Stimulated activated CD4-positive, alpha-beta T cell treated with anti-CD3 and anti-CD28 coated beads, Interleukin-15, amount 100 ng/mL, for 48 hours (primary cell): ENCODE measurements around the gene CETP.
"Not testable (repeated sequence)": the region's sequence is repeated elsewhere in the genome, so short reads cannot be mapped to it uniquely, and the experiment has no call there.

Experiments
- DNase-seq, 2 donors: peaks; one replicate each; pipeline ENCODE4 v3.0.0-alpha.2; 2020; ENCODE audit warnings: low read depth in 2 of 2

The CETP gene

DNA sequence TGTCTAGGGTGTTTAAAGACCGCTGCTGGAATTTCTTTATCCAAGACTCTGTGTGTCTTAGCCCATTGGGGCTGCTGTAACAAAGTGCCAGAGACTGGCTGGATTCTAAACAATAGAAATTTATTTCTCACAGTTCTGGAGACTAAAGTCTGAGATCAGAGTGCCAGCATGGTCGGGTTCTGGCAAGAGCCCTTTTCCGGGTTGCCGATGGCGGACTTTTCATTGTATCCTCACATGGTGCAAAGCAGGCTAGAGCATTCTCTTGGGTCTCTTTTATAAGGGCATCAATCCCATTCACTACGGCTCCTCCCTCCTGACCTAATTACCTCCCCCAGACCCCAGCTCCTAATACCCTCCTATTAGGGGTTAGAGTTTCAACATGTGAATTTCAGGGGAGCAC is 37.1 kb downstream of the CETP start:
- DNase-seq: no peak

- DNase-seq: no peak
Observed at GRCh38 chr16:56999409-57000270, 37.9 kb downstream of the CETP start.

GRCh38 chr16:57000271-57001025 is 38.7 kb downstream of the CETP start:
- DNase-seq: peak in 1 of 2 donors; percentile 67

DNA sequence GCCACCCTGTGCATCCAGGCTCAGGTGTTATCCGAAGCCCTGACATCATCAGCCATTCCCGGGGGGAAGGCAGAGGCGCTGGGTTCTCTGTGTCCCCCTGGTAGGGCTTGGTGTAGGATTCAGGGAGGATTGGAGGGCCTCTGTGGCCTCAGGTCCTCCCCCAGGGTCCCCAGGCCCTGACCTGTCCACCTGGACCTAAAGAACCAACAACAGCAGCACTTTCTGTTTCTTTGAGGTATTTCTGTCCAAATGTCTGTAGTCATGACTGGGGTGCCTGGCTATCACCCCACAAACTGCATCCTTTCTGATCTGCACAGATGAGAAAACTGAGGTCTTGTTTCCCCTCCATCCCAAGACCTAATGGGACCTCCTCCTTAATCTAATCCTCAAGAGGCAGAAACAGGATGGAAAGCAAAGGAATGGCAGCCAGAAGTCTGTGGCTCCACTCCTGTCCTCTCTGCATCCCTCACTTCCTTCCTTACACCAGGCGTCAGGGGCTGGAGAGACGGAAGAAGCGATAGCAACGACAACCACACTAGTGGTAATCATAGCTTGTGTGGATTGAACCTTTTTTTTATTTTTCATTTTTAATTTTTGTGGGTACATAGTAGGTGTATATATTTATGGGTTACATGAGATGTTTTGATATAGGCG is 39.4 kb downstream of the CETP start:
- DNase-seq: no peak

DNA sequence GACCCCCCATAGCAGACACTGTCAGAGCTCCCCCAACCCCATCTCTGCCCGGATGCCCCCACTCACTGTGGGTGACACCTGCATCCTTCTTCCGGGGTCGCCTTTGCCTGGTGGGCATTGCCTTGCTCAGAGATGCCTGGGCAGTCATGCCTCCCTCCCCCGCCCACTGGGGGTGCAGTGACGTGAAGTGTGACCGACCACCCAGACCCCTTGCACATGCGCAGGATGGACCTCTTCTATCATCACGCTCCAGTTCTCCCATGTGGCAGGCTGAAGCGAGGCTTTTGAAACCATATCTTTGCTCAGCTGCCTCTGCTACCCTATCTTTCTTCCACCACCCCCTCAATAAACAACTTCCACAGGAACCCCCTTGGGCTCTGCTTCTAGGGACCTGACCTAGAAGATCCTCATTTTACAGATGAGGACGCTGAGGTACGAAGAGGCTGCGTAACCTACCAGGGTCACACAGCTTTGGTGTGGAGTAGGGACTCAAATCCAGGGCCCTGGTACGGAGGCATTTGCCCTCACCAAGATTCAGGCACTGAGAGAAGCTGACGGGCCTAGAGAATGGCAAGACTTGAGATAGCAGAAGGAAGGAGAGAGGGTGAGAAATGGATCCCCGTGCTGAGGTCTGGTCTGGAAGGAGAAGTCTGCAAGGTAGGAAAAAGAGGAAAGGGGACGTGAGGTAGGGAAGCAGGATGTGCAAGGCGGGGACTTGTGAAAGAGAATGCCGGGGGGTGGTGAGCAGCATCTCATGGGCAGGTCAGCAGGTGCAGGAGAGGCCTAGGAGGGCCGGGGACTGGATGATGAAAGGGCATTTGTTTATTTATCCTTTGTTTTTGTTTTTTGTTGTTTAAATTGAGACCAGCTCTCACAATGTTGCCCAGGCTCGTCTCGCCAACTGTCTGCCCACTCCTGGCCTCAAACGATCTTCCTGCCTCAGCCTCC is 42.0 kb downstream of the CETP start:
- no peak for DNase-seq

- DNase-seq: no peak
Observed at GRCh38 chr16:57004387-57005250, 42.9 kb downstream of the CETP start.

- not testable (repeated sequence) for DNase-seq
Observed at GRCh38 chr16:57005597-57005996, 43.8 kb downstream of the CETP start.

DNA sequence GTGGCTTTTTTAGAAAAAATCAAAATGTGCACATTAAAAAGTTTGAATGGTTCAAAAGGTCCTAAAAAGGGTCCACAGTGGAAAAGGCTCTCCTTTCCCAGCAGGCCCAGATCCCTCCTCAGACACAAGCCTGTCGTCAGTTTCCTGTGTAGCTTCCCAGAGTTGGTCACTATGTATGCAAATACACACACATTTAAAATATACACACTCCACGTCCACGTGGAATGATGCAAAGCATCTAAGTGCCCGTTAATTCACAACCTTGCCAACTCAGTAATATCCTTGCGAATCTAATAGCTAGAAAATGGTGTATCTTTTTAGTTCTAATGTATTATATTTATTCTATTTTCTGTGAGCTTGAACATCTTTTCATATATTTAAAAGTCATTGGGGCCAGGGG is 45.3 kb downstream of the CETP start:
- no peak for DNase-seq

DNA sequence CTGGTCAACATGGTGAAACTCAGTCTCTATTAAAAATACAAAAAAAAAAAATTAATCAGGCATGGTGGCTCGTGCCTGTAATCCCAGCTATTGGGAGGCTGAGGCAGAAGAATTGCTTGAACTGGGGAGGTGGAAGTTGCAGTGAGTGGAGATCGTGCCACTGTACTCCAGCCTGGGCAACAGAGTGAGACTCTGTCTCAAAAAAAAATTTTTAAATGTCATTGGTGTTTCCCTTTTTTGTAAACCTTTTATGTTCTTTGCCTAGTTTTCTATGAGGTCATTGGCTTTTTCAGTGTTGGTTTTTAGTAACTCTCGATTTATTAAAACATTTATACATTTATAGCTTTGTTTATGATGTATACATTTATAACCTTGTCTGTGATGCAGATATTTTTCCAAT is 45.8 kb downstream of the CETP start:
- DNase-seq: no peak

GRCh38 chr16:57008440-57008839 is 46.7 kb downstream of the CETP start:
- no peak for DNase-seq

DNA sequence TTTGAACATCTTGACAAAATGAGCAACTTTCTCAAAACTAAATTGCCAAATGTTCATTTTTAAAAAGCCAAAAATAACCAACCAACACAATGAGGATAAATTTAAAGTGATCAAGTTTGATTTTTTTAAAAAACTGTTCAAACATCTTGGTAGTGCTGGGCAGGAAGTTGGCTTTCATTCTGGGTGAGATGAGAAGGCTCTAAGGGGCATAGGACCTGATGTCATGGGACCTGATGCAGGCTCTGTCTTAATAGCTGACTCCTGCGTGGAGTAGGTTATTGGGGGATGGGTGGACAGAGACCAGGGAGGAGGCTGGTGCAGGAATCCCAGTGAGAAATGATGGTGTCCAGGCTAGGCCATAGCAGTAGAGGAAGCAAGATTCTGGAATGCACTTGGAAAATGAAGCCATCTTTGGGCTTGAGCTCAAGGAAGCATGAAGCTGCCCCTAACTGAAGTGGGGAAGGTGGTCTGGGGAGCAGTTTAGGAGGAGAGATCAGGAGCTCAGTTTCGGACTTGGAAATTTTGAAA is 48.0 kb downstream of the CETP start:
- no peak for DNase-seq

GRCh38 chr16:57012353-57012752 is 50.6 kb downstream of the CETP start:
- no peak for DNase-seq

DNA sequence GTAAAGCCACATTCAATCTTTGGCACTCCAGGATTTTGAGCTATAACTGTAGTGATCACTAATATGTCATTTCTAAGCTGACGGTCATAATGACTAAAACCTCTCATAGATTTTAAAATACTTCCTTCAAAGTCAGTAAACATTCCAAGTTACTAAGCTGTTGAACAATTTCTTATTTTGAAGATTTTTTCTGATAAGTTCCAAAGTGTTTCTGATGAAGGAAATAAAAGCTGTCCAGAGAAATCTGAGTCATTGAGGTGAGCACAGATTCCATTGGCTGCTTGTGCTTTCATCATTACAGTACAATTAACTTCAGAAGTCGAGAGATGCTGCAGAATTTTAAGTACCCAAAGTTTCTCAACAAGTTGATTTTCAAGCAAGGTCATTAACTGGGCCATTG is 51.5 kb downstream of the CETP start:
- no peak for DNase-seq

- DNase-seq: no peak
Observed at GRCh38 chr16:57013902-57014301, 52.2 kb downstream of the CETP start.

GRCh38 chr16:57016301-57016700 is 54.6 kb downstream of the CETP start:
- DNase-seq: no peak

DNA sequence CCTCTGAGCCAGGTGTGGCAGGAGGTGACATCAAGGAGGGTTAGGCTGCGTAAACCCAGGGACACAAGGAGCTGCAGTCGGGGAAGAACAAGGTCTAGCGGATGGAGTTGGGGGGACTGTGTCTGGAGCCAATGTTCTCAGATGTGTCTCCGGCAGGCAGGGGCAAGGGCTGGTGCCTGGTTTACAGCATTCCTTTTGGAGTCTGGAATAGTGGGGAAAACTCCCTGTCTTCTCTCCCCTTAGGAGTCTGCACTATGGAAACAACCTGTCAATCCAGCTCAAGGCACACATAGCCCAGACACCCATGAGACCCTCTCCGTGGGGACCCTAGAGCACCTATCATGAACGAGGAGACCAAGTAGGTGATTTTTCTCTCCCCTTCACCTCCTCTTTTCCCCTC is 55.1 kb downstream of the CETP start:
- no peak for DNase-seq

GRCh38 chr16:57017251-57017650 is 55.5 kb downstream of the CETP start:
- no peak for DNase-seq

DNA sequence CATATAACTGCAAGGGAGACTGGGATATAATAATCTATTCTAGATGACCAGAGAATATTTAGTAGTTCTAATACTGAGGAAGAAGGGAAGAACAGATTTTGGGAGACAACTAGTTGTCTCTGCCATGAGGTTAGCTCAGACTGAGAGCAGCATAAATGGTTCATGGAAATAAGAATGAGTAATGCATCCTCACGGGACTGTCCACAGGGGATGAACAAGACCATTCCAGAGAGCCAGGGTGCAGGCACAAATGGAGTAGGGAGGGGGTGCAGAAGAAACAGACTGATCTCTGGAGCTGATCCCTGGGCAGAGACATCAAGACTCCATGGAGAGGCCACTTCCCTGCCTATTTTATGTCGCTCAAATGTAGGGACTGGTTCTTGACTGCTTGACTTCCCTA is 58.0 kb downstream of the CETP start:
- no peak for DNase-seq

GRCh38 chr16:57020651-57021050 is 58.9 kb downstream of the CETP start:
- DNase-seq: no peak

GRCh38 chr16:57021757-57022156 is 60.0 kb downstream of the CETP start:
- DNase-seq: no peak
